Ascending aorta (tissue), 2 donors: ENCODE measurements around the gene ZNF385B. TPM values are rescaled to one million over a fixed set of nuclear protein-coding genes. Genes with fewer than 3 reads are reported as not detected.

ENCODE experiments used
- DNase-seq, 2 donors: peaks; one replicate each; pipeline ENCODE4 v3.0.0-alpha.2; 2019; ENCODE audit warnings: low spot score in 2 of 2
- H3K27ac ChIP-seq, 2 donors: fragments of 200-600 bp; sonication (generic); one replicate each; pipeline ENCODE4 v1.5.1; 2016 to 2017; ENCODE audit warnings: mild to moderate bottlenecking in 1 of 2
- H3K27me3 ChIP-seq: fragments of 200-600 bp; sonication (generic); one replicate; pipeline ENCODE4 v1.5.1; 2017
- H3K36me3 ChIP-seq, 2 donors: fragments of 200-600 bp; sonication (generic); one replicate each; pipeline ENCODE4 v1.5.1; 2016
- H3K4me1 ChIP-seq, 2 donors: fragments of 200-600 bp; sonication (generic); one replicate each; pipeline ENCODE4 v1.5.1; 2016 to 2017; ENCODE audit warnings: mild to moderate bottlenecking in 1 of 2
- H3K4me3 ChIP-seq, 2 donors: fragments of 200-600 bp; sonication (generic); one replicate each; pipeline ENCODE4 v1.5.1; 2016 to 2017; ENCODE audit warnings: mild to moderate bottlenecking in 1 of 2
- H3K9me3 ChIP-seq, 2 donors: fragments of 200-600 bp; sonication (generic); one replicate each; pipeline ENCODE4 v1.5.1; 2016
- CTCF ChIP-seq, 3 experiments: fragments of 200-600 bp in 2 of 3; fragments of 450-650 bp in 1 of 3; sonication (generic) in 2 of 3; IDR thresholded peaks; one replicate each; pipeline ENCODE4 v1.5.1; 2016 to 2019; ENCODE audit warnings: antibody characterized with exemption in 3 of 3, mild to moderate bottlenecking in 1 of 3, moderate library complexity in 1 of 3
- intact Hi-C: fragments of 100-400 bp; cut with DNase I; formaldehyde crosslinking; loops from one replicate; pipeline ENCODE4 v1.15.1; 2023
- total RNA-seq: library from RNA; depleted of rRNA; stranded (reverse); fragments of >200 nt; gene quantifications from one replicate; pipeline ENCODE4 v1.1.0, GENCODE V29; 2016

ZNF385B gene
- total RNA-seq, 1 donor from 2014 or later: 0.21 TPM

DNA sequence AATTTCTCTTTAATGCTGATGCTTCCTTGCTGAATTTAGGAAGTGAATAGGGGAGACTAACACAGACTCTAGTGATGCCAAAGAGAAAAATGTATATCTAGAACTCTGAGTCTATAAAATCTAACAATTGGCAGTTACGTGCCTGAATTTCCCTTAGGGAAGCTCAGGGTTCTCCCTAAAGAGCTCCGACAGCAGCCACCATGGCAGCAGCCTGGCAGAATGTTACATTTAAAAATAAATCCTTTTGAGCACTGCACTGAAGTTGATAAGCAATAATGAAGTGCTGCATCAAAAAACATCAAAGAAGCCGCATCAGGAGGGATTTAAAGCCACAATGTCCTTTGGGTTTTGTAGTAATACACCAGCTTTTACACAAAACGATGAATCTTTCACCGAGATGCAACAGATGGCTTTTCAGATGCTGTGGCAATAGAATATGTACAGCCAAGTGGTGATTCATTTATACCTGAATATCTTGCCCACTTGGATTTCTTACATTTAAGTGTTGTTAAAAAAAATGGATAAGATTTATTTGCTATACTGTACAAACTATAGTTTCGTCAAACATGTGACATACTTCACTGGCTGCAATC, 305.6 kb downstream of the ZNF385B start:
- Histone ChIP-seq H3K9me3 (no peaks in the 10 kb centered on the region), H3K27me3 (no peaks in the 10 kb centered on the region), H3K4me3 (no peak overlapping the region), H3K27ac (no peak overlapping the region), H3K36me3 (no peaks in the 10 kb centered on the region), H3K4me1 (no peaks in the 10 kb centered on the region)
- intact Hi-C loops: no loop called here
- DNase-seq: no peak
- TF ChIP-seq CTCF (IDR thresholded peaks at IDR 0.05): no peak

GRCh38 chr2:179554639-179555386, 306.6 kb downstream of the ZNF385B start:
- Histone ChIP-seq H3K4me1 (no peaks in the 10 kb centered on the region), H3K9me3 (no peaks in the 10 kb centered on the region), H3K27me3 (no peaks in the 10 kb centered on the region), H3K36me3 (no peaks in the 10 kb centered on the region), H3K4me3 (no peak overlapping the region), H3K27ac (no peak overlapping the region)
- intact Hi-C loops: no loop called here
- no peak for TF ChIP-seq CTCF (IDR thresholded peaks at IDR 0.05)
- DNase-seq: no peak

DNA sequence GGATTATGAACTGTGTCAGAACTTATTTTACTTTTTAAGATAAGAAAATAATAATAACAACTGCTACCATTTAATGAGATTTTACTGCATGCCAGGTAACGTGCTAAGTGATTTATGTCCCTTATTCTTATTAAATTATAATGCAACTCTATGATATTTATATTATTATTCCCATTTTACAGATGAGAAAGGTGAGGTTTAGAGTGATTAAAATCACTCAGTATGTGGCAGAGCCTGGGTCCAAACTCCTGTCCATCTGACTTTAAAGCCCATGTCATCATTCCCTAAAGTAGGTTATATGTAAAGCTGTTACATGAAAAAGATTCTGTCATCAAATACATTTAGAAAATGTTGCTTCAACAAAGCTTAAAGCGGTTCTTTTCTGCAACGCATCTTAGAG, 308.0 kb downstream of the ZNF385B start:
- no peak for TF ChIP-seq CTCF (IDR thresholded peaks at IDR 0.05)
- H3K36me3 ChIP-seq: no peaks in the 10 kb centered on the region
- H3K4me3 ChIP-seq: no peak overlapping the region
- intact Hi-C loops: no loop called here
- no peak for DNase-seq
- H3K9me3 ChIP-seq: no peaks in the 10 kb centered on the region
- no peaks in the 10 kb centered on the region for H3K27me3 ChIP-seq
- no peak overlapping the region for H3K27ac ChIP-seq
- H3K4me1 ChIP-seq: no peaks in the 10 kb centered on the region

DNA sequence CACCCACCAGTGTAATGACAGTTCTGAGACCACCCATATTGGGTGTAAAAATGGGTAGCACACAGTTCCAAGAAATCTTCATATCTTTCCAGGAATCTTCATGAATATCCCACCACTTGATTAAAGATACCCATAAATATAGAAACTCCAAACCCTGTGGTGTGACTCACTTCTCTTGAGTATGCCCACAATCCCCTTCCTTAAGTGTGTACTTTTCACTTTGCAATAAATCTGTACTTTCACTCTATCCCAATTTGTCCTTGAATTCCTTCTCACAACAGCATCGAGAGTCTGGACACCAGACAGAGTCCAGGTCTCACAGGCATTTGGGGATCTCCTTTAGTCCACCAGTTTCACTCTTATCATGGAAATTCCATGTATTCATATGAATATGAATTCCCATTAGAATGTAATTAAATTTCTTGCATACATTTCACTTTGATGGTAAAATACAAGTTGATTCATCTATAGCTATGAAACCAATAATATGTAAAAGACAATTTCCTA, 309.8 kb downstream of the ZNF385B start:
- no peaks in the 10 kb centered on the region for H3K9me3 ChIP-seq
- H3K27ac ChIP-seq: no peak overlapping the region
- no peaks in the 10 kb centered on the region for H3K36me3 ChIP-seq
- no peaks in the 10 kb centered on the region for H3K27me3 ChIP-seq
- no peaks in the 10 kb centered on the region for H3K4me1 ChIP-seq
- no peak for DNase-seq
- intact Hi-C loops: no loop called here
- no peak overlapping the region for H3K4me3 ChIP-seq
- no peak for TF ChIP-seq CTCF (IDR thresholded peaks at IDR 0.05)

DNA sequence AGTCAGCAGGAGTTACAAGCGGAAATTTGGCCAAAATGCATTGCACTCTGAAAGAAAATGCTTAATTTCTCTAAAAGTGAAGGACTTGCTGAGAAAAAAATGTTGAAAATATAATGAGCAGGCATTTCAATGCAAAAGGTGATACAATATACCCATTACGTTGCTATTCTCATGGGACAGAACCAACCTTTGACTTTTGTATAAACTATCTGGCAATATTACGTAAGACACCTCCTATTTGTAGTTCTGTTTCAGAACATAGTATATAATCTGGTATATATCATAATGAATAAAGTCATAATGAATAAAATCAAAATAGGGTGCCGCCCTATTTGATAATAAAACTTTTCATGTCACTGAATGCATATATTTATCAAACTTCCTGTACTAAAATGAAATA, 310.6 kb downstream of the ZNF385B start:
- H3K4me1 ChIP-seq: no peaks in the 10 kb centered on the region
- no peak for DNase-seq
- H3K9me3 ChIP-seq: no peaks in the 10 kb centered on the region
- no peak for TF ChIP-seq CTCF (IDR thresholded peaks at IDR 0.05)
- intact Hi-C loops: no loop called here
- no peak overlapping the region for H3K27ac ChIP-seq
- no peaks in the 10 kb centered on the region for H3K36me3 ChIP-seq
- H3K27me3 ChIP-seq: no peaks in the 10 kb centered on the region
- H3K4me3 ChIP-seq: no peak overlapping the region
